A204.1 (cell line): Measurements from ENCODE around the gene FAM3D.

Experiments used
- FAIRE-seq: peaks from 2 replicates; lab custom pipeline; 2012; peaks lifted over from hg19 to GRCh38; lab: Jason Lieb, UNC

Gene FAM3D

GRCh38 chr3:58626841-58627569 lies 39.6 kb downstream of the FAM3D start:
- no peak for FAIRE-seq

GRCh38 chr3:58625196-58625824 lies 41.3 kb downstream of the FAM3D start:
- no peak for FAIRE-seq

- FAIRE-seq = no peak
Measured at GRCh38 chr3:58624550-58624949, 42.0 kb downstream of the FAM3D start.

- no peak for FAIRE-seq
Measured at GRCh38 chr3:58623961-58624360, 42.6 kb downstream of the FAM3D start.

- FAIRE-seq = no peak
Measured at GRCh38 chr3:58623478-58623877, 43.1 kb downstream of the FAM3D start.

- no peak for FAIRE-seq
Measured at GRCh38 chr3:58622892-58623291, 43.7 kb downstream of the FAM3D start.

- FAIRE-seq = no peak
Measured at GRCh38 chr3:58622436-58622835, 44.1 kb downstream of the FAM3D start.

GRCh38 chr3:58621086-58621830 lies 45.3 kb downstream of the FAM3D start:
- FAIRE-seq = no peak

GRCh38 chr3:58620421-58620820 lies 46.2 kb downstream of the FAM3D start:
- no peak for FAIRE-seq

- no peak for FAIRE-seq
Measured at GRCh38 chr3:58617338-58617761, 49.2 kb downstream of the FAM3D start.

- FAIRE-seq = no peak
Measured at GRCh38 chr3:58613236-58614132, 53.1 kb downstream of the FAM3D start.

GRCh38 chr3:58612830-58613229 lies 53.7 kb downstream of the FAM3D start:
- FAIRE-seq = no peak

GRCh38 chr3:58609990-58610389 lies 56.6 kb downstream of the FAM3D start:
- FAIRE-seq = no peak

GRCh38 chr3:58608648-58609047 lies 57.9 kb downstream of the FAM3D start:
- FAIRE-seq = no peak

- no peak for FAIRE-seq
Measured at GRCh38 chr3:58607816-58608215, 58.8 kb downstream of the FAM3D start.

- no peak for FAIRE-seq
Measured at GRCh38 chr3:58606693-58607092, 59.9 kb downstream of the FAM3D start.

- no peak for FAIRE-seq
Measured at GRCh38 chr3:58604031-58604430, 62.5 kb downstream of the FAM3D start.

- no peak for FAIRE-seq
Measured at GRCh38 chr3:58603606-58604005, 63.0 kb downstream of the FAM3D start.

GRCh38 chr3:58597770-58598310 lies 68.7 kb downstream of the FAM3D start:
- no peak for FAIRE-seq

GRCh38 chr3:58596834-58597518 lies 69.6 kb downstream of the FAM3D start:
- no peak for FAIRE-seq

GRCh38 chr3:58594117-58594516 lies 72.5 kb downstream of the FAM3D start:
- no peak for FAIRE-seq
